ENCODE measurements around the gene KRT38. TPM values are rescaled to one million over a fixed set of nuclear protein-coding genes. Genes with fewer than 3 reads are reported as not detected.

Gene KRT38
- total RNA-seq, 1 donor from 2014 or later, result not detected

DNA sequence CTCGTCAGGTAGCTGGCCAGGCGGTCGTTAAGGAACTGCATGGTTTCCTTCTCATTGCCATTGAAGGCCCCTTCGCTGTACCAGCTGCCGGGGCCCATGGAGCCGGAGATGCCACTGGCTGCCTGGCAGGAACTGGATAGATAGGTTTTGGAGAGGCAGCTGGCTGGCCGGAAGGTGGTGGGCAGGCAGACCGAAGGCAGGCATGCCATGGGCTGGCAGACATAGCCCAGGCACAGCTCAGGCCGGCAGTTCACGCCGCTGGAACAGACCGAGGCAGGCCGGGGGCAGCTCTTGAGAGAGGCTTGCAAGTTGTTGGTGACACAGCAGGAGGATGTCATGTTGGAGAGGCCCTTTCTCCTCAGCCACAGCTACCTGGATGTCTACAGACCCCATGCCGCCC, 26.2 kb upstream of the KRT38 start, which contains the start of gene KRT32:
KRT32 (minus strand) TSS at position 399 of the 400 bp plus-strand sequence; CDS start at position 338, 61 bp downstream.
- no peak for DNase-seq (ENCODE audit: low read depth)
- FAIRE-seq, result no peak
- no peak within 1 kb of the TSS for H3K9ac ChIP-seq (ENCODE audit: low read length)
- Mint-ChIP-seq H3K27ac (ENCODE audit: unreplicated experiment) (no peak within 1 kb of the TSS), H3K9me3 (ENCODE audit: unreplicated experiment) (peaks cover 15% of the 10 kb centered on the region), H3K4me1 (ENCODE audit: low read depth, unreplicated experiment) (peaks cover 6% of the 10 kb centered on the region), H3K4me3 (ENCODE audit: unreplicated experiment) (no peak within 1 kb of the TSS), H3K36me3 (ENCODE audit: low read depth, unreplicated experiment) (no peaks in the 10 kb centered on the region), H3K27me3 (ENCODE audit: low read depth, unreplicated experiment) (peaks cover 21% of the 10 kb centered on the region)
- no peaks in the 10 kb centered on the region for H3K36me3 ChIP-seq (ENCODE audit: insufficient read depth, low read length)
- no peaks in the 10 kb centered on the region for H3K27me3 ChIP-seq (ENCODE audit: insufficient read depth, low read length)
- H3K9me3 ChIP-seq (ENCODE audit: insufficient read depth, low read depth, low read length), result peaks cover 3% of the 10 kb centered on the region
- no peaks in the 10 kb centered on the region for H3K79me2 ChIP-seq (ENCODE audit: insufficient read depth, low read length)
- H2AFZ ChIP-seq (ENCODE audit: low read depth, low read length), result no peak within 1 kb of the TSS
- no peak within 1 kb of the TSS for H3K4me3 ChIP-seq (ENCODE audit: insufficient read depth, low read depth, low read length)
- H4K20me1 ChIP-seq (ENCODE audit: insufficient read depth, low read length), result no peaks in the 10 kb centered on the region
- peaks cover 11% of the 10 kb centered on the region for H3K4me1 ChIP-seq (ENCODE audit: insufficient read depth, low read length)
- no peak within 1 kb of the TSS for H3K27ac ChIP-seq (ENCODE audit: low read depth, low read length)
- H3K4me2 ChIP-seq (ENCODE audit: low read length), result no peak within 1 kb of the TSS
- TF ChIP-seq EZH2 (IDR thresholded peaks at IDR 0.05; ENCODE audit: insufficient read depth, low read length) (no peak), CTCF (IDR thresholded peaks at IDR 0.05; ENCODE audit: insufficient read depth, low read depth, low read length) (no peak)

DNA sequence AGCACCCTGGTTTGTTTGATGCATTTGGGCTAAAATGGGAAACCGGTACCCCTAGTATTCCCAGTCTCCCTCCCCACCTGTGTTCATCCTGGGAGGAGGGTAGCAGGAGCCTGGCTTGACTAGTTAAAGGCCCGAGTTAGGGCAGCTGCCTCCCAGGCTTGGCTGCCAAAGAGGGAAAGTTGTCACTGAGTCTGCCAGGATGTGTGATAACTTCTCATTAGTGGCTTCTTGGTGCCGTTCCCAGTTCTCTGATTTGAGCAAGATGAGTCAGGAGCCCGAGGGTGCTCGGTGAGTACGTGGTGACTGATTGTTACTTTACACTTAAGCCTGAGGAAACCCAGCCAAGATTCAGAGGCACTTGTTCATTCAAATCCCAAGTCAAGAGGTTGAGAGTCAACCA, 23.9 kb upstream of the KRT38 start:
- Histone ChIP-seq H3K36me3 (ENCODE audit: insufficient read depth, low read length) (no peaks in the 10 kb centered on the region), H3K4me1 (ENCODE audit: insufficient read depth, low read length) (peaks cover 11% of the 10 kb centered on the region), H2AFZ (ENCODE audit: low read depth, low read length) (no peak overlapping the region), H3K9me3 (ENCODE audit: insufficient read depth, low read depth, low read length) (no peaks in the 10 kb centered on the region), H3K27me3 (ENCODE audit: insufficient read depth, low read length) (no peaks in the 10 kb centered on the region), H3K27ac (ENCODE audit: low read depth, low read length) (no peak overlapping the region), H3K9ac (ENCODE audit: low read length) (no peak overlapping the region), H4K20me1 (ENCODE audit: insufficient read depth, low read length) (no peaks in the 10 kb centered on the region), H3K79me2 (ENCODE audit: insufficient read depth, low read length) (no peaks in the 10 kb centered on the region), H3K4me2 (ENCODE audit: low read length) (peak overlapping the region; percentile 24), H3K4me3 (ENCODE audit: insufficient read depth, low read depth, low read length) (no peak overlapping the region)
- Mint-ChIP-seq H3K36me3 (ENCODE audit: low read depth, unreplicated experiment) (no peaks in the 10 kb centered on the region), H3K9me3 (ENCODE audit: unreplicated experiment) (peaks cover 9% of the 10 kb centered on the region), H3K4me1 (ENCODE audit: low read depth, unreplicated experiment) (peaks cover 6% of the 10 kb centered on the region), H3K4me3 (ENCODE audit: unreplicated experiment) (no peak overlapping the region), H3K27ac (ENCODE audit: unreplicated experiment) (no peak overlapping the region), H3K27me3 (ENCODE audit: low read depth, unreplicated experiment) (peaks cover 30% of the 10 kb centered on the region)
- TF ChIP-seq EZH2 (IDR thresholded peaks at IDR 0.05; ENCODE audit: insufficient read depth, low read length), result no peak
- no peak for TF ChIP-seq CTCF (IDR thresholded peaks at IDR 0.05; ENCODE audit: insufficient read depth, low read depth, low read length)
- peak; percentile 97 for FAIRE-seq
- peak; percentile 95 for DNase-seq (ENCODE audit: low read depth)

GRCh38 chr17:41464173-41464572, 23.4 kb upstream of the KRT38 start:
- H3K36me3 ChIP-seq (ENCODE audit: insufficient read depth, low read length), result no peaks in the 10 kb centered on the region
- Mint-ChIP-seq H3K4me1 (ENCODE audit: low read depth, unreplicated experiment) (peaks cover 6% of the 10 kb centered on the region), H3K36me3 (ENCODE audit: low read depth, unreplicated experiment) (no peaks in the 10 kb centered on the region), H3K9me3 (ENCODE audit: unreplicated experiment) (peaks cover 7% of the 10 kb centered on the region), H3K4me3 (ENCODE audit: unreplicated experiment) (no peak overlapping the region), H3K27ac (ENCODE audit: unreplicated experiment) (no peak overlapping the region), H3K27me3 (ENCODE audit: low read depth, unreplicated experiment) (peaks cover 28% of the 10 kb centered on the region)
- no peak overlapping the region for H3K4me2 ChIP-seq (ENCODE audit: low read length)
- no peak overlapping the region for H3K4me3 ChIP-seq (ENCODE audit: insufficient read depth, low read depth, low read length)
- DNase-seq (ENCODE audit: low read depth) (no peak), FAIRE-seq (no peak)
- no peaks in the 10 kb centered on the region for H3K27me3 ChIP-seq (ENCODE audit: insufficient read depth, low read length)
- H3K9ac ChIP-seq (ENCODE audit: low read length), result no peak overlapping the region
- TF ChIP-seq CTCF (IDR thresholded peaks at IDR 0.05; ENCODE audit: insufficient read depth, low read depth, low read length) (no peak), EZH2 (IDR thresholded peaks at IDR 0.05; ENCODE audit: insufficient read depth, low read length) (no peak)
- no peaks in the 10 kb centered on the region for H3K79me2 ChIP-seq (ENCODE audit: insufficient read depth, low read length)
- H3K27ac ChIP-seq (ENCODE audit: low read depth, low read length), result no peak overlapping the region
- H3K9me3 ChIP-seq (ENCODE audit: insufficient read depth, low read depth, low read length), result no peaks in the 10 kb centered on the region
- H2AFZ ChIP-seq (ENCODE audit: low read depth, low read length), result no peak overlapping the region
- H3K4me1 ChIP-seq (ENCODE audit: insufficient read depth, low read length), result peaks cover 11% of the 10 kb centered on the region
- H4K20me1 ChIP-seq (ENCODE audit: insufficient read depth, low read length), result no peaks in the 10 kb centered on the region
